RWPE1 (cell line): ENCODE data around the gene ZGPAT.

ENCODE experiments used
- CTCF ChIA-PET: fragments of 350-600 bp; sonication (Branson Sonifier 250); formaldehyde crosslinking; extraction: SDS; loops from one replicate; lab custom pipeline; 2021; lab: Yijun Ruan, JAX
- POLR2A ChIA-PET: fragments of 400-600 bp; formaldehyde crosslinking; extraction: SDS; loops from one replicate; lab custom pipeline; 2020; ENCODE audit warnings: antibody characterized with exemption; ENCODE audit not compliant: low non-redundant PET; lab: Yijun Ruan, JAX
- DNase-seq: peaks from one replicate; pipeline ENCODE4 v3.0.0; 2012; ENCODE audit warnings: low spot score
- H3K27ac ChIP-seq: fragments of 450-650 bp; 2 replicates; pipeline ENCODE4 v1.5.1; 2017
- TF ChIP-seq, protein P1 (sequence below): fragments of 450-650 bp; conservative IDR thresholded peaks from 2 replicates; pipeline ENCODE4 v1.5.1; 2017; ENCODE audit warnings: low read depth, mild to moderate bottlenecking

The ZGPAT gene

DNA sequence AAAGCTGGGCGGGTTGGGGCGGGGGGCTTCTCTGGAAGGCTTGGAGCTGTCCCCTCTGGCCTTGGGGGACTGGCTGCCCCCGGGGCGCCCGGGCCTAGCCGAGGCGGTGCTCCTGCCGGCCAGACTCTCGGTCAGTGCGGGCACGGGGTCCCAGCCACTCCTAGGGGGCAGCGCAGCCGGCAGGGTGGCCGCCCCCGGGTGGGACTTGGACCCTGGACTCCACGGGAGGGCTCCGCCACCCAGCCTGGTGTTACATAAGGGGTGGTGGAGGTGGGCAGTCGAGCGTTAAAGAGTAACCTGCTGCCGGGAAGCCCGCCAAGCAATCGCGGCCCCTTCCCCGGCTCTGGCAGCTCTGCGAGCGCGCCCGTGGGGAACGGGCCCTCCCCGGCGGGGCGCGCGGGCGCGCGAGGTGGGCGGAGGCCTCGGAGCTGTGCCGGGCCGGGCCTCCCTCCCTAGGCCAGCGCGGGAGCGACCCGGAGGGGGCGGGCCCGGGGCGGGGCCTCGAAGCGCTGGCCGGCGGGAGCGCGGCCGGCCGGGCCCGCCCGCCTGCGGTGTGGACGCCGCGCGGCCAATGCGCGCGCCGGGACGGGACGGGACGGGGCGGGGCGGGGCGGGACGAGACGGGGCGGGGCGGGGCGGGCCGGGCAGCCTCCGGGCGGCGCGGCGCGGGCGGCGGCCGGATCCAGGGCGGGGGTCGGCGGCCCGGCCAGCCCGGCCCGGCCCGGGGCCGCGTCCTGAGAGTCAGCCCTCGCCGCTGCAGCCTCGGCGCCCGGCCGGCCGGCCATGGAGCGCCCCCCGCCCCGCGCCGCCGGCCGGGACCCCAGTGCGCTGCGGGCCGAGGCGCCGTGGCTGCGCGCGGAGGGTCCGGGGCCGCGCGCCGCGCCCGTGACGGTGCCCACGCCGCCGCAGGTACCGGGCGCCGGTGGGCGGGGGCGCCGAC lies 31.6 kb downstream of the ZGPAT start, which contains the start of gene SLC2A4RG:
Gene SLC2A4RG (plus strand): TSS at position 647 of the 940 bp plus-strand sequence. CDS start 137 bp downstream, at position 784.
- ChIA-PET POLR2A (interaction anchor here (0.6 kb wide), 1 partner anchor 11 kb away, joined by 10 read pairs; no protein-coding TSS in a partner anchor), CTCF (interaction anchor here (2.0 kb wide), 1 partner anchor 32 kb away, joined by 8 read pairs; the partner anchor contains the start of genes ARFRP1 and ZGPAT)
- peak within 1 kb of the TSS; percentile 99 for H3K27ac ChIP-seq
- TF ChIP-seq, protein P1, sequence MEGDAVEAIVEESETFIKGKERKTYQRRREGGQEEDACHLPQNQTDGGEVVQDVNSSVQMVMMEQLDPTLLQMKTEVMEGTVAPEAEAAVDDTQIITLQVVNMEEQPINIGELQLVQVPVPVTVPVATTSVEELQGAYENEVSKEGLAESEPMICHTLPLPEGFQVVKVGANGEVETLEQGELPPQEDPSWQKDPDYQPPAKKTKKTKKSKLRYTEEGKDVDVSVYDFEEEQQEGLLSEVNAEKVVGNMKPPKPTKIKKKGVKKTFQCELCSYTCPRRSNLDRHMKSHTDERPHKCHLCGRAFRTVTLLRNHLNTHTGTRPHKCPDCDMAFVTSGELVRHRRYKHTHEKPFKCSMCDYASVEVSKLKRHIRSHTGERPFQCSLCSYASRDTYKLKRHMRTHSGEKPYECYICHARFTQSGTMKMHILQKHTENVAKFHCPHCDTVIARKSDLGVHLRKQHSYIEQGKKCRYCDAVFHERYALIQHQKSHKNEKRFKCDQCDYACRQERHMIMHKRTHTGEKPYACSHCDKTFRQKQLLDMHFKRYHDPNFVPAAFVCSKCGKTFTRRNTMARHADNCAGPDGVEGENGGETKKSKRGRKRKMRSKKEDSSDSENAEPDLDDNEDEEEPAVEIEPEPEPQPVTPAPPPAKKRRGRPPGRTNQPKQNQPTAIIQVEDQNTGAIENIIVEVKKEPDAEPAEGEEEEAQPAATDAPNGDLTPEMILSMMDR = no peak
- peak; percentile 98 for DNase-seq

DNA sequence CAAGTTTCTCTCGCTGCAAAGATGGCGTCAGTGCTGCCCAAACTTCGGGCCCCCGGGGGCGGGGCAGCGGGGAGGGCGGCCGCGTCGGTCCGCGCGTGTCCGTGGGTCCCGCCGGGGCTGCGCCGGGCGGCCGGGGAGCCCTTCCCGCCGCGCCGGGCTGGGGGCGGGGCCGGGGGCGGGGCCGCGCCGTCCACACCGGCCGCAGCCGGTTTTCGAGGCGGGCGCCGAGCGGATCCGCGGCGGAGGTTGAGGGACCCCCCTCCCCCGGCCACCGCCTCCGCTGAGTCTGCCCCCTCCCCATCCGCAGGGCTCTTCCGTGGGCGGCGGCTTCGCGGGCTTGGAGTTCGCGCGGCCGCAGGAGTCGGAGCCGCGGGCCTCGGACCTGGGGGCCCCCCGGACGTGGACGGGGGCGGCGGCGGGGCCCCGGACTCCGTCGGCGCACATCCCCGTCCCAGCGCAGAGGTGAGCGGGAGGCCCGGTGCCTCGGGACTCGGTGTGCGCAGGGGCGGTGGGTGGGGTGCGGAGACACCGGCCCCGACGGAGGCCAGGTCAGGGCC lies 32.3 kb downstream of the ZGPAT start:
- DNase-seq = peak; percentile 68
- TF ChIP-seq, protein P1 = no peak
- H3K27ac ChIP-seq = peak overlapping the region; percentile 99
- CTCF ChIA-PET = interaction anchor here (0.6 to 1.3 kb wide), 2 partner anchors 33 to 124 kb away, joined by 4 to 5 read pairs; partner anchors contain the start of gene ARFRP1
- POLR2A ChIA-PET = interaction anchor here (1.2 kb wide), 1 partner anchor 32 kb away, joined by 6 read pairs; the partner anchor contains the start of genes ARFRP1 and ZGPAT

DNA sequence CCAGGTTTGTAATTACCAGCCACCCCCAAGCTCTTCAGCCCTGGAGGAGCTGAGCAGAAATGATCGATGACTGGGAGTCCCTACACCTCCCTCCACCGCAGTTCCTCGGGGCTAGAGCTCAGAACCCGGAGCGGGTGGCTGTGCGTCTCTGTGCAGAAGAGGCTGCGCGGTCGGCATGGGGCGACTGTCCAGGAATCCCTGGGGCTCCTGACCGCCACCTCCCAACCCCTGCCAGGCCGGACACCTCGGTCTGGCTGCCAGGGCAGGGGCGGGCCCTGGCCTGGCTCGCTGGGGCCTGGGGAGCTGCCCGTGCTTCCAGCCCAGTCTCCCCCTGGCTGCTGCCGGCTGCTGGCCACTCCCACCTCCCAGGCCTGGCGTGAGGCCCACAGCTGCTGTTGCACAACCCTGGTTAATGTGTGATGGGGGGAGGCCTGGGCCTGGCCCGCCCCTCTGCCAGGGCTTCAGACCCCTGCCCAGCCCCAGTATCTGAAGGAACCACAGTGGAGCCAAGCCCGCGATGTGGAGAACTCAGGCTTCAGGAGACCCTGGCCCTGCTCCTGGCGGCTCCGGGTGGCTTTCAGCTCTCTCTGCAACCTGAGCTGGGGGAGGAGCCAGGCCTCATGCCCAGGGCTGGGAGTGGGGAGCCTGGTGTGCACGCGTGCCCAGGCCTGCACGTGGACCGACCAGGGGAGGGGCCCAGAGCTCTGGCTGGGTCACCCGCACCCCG lies 33.0 kb downstream of the ZGPAT start:
- ChIA-PET CTCF (interaction anchor here (0.6 to 1.3 kb wide), 4 partner anchors 33 to 298 kb away, joined by 3 to 5 read pairs (median 4); partner anchors contain the start of gene ARFRP1), POLR2A (interaction anchor here (0.5 to 1.2 kb wide), 4 partner anchors 26 to 195 kb away, joined by 3 to 6 read pairs (median 4); partner anchors contain the start of genes ARFRP1 and ZGPAT)
- peak overlapping the region; percentile 99 for H3K27ac ChIP-seq
- TF ChIP-seq, protein P1 = no peak
- DNase-seq = peak; percentile 97

DNA sequence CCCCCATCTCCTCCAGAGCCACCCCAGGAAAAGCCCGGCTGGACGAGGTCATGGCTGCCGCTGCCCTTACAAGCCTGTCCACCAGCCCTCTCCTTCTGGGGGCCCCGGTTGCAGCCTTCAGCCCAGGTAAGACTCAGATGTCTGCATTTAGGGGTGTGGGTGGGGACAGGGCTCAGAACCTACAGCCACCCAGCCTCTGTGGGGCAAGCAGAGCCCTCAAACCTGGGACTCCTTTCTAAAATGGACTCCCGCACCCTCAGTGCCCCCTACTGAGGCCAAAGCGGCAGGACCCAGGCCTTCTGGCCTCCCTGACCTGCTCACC lies 33.5 kb downstream of the ZGPAT start:
- TF ChIP-seq, protein P1 = no peak
- ChIA-PET POLR2A (interaction anchor here (0.5 to 0.9 kb wide), 3 partner anchors 25 to 195 kb away, joined by 3 to 4 read pairs (median 3); no protein-coding TSS in a partner anchor), CTCF (interaction anchor here (1.0 to 1.3 kb wide), 3 partner anchors 34 to 297 kb away, joined by 3 to 4 read pairs (median 3); partner anchors contain the start of gene ARFRP1)
- H3K27ac ChIP-seq = peak overlapping the region; percentile 99
- DNase-seq = no peak

DNA sequence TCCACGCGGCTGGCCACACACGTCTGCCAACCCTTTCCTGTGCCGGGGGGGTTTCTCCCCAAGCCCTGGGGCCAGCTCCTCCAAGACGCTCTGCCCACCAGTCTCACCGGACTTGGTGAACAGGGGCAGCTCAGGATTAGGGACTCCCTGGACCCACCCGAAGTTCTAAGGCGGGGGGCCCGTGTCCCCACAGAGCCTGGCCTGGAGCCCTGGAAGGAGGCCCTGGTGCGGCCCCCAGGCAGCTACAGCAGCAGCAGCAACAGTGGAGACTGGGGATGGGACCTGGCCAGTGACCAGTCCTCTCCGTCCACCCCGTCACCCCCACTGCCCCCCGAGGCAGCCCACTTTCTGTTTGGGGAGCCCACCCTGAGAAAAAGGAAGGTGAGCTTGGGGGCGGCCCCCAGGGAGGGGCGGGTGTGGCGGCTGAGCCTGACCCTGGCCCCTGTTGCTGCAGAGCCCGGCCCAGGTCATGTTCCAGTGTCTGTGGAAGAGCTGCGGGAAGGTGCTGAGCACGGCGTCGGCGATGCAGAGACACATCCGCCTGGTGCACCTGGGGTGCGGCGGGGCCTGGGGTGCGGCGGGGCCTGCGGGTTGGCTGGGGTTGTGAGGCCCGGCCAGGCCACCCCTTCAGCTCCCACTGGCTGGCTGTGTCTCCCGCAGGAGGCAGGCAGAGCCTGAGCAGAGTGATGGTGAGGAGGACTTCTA lies 34.0 kb downstream of the ZGPAT start:
- H3K27ac ChIP-seq = peak overlapping the region; percentile 99
- DNase-seq = no peak
- ChIA-PET CTCF (interaction anchor here (0.6 to 1.3 kb wide), 6 partner anchors 10 to 297 kb away, joined by 3 to 4 read pairs (median 3); partner anchors contain the start of gene ARFRP1), POLR2A (interaction anchor here (0.5 to 1.2 kb wide), 3 partner anchors 34 to 196 kb away, joined by 3 to 5 read pairs (median 3); partner anchors contain the start of genes ARFRP1 and ZGPAT)
- TF ChIP-seq, protein P1 = no peak
